HG03571 (cell line): ENCODE data around the gene RIT1.

Source experiments
- ATAC-seq: cut with Tn5 transposase; IDR thresholded peaks from one replicate; pipeline ENCODE4 v1.9.1; 2021; ENCODE audit not compliant: unreplicated experiment

Gene RIT1

GRCh38 chr1:155911156-155912055 is at the start of gene RIT1:
TSS of gene RIT1 (minus strand) at chr1:155911349. CDS start at chr1:155910761, 588 bp downstream.
- peak; percentile 78 for ATAC-seq

DNA sequence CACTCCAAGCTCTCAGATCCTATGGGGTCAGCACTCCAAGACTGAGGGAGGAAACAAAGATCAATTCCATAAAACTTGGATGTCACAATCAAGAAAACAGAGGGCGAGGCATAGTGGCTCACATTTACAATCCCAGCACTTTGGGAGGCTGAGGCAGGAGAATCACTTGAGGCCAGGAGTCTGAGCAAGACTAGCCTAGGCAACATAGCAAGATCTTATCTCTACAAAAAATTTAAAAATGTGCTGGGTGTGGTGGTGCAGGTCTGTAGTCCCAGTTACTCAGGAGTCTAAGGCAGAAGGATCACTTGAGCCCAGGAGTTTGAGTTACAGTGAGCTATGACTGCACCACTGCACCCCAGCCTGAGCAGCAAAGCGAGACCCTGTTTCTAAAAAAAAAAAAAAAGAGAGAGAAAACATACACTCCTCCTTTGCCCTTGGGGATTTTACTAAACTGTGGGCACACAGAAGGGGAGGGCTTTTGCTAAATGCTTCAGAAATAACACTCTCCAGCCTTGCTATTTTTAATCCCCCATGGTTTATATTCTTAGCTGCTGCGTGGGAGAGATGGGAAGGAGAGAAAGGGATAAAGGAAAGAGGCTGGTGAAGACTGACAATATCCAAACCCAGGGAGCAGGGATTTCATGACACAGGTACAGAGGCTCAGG is 49.1 kb upstream of the RIT1 start:
- no peak for ATAC-seq

DNA sequence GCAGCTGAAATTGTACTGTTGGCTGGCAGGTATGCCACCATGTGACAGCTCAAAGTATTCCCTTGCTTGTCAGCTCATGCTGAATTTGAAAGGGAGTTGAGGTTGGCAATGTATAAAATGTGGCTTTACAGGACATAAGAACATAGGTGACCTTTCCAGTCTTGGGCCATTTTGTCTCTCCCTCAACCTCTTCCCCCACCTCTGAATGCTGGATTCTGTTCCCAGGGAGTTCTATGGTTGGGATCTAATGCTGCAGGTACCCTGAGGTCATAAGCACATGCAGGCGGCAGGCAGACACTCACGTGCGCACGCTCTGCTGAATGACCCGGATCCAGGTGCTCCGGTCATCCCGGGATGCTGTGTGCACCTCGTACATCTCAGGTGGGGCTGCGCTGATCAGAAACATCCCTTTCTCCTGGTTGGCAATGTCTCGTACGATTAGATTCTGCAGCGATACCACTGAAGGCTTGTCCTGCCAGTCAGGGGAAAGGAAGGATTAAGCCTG is 46.3 kb upstream of the RIT1 start:
- ATAC-seq: no peak

- no peak for ATAC-seq
These were observed 43.5 kb upstream of the RIT1 start for GRCh38 chr1:155954645-155955044.

GRCh38 chr1:155952505-155952890 is 41.3 kb upstream of the RIT1 start:
- no peak for ATAC-seq

GRCh38 chr1:155951753-155952504 is 40.8 kb upstream of the RIT1 start:
- ATAC-seq: no peak

GRCh38 chr1:155950829-155951228 is 39.7 kb upstream of the RIT1 start:
- no peak for ATAC-seq

- no peak for ATAC-seq
These were observed 36.6 kb upstream of the RIT1 start for GRCh38 chr1:155947741-155948140.

DNA sequence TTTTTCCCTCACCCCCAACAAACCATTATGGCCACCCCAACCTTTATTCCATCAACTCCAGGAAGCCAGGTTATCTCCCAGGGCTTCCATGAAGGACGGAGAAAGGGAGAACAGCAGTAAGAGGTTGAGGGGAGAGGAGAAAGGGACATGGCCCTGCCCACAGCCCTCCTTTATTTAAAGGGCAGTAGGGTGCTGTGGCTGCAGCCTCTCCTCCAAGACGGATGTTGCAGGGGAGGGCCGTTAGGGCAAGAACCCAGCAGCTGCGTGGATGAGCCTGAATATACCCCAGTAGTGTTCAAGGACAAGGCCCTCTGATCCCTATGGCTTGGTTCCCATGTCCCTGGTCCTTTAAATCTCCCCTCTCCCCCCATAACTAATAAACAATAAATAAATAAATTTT is 36.1 kb upstream of the RIT1 start:
- no peak for ATAC-seq

- ATAC-seq: peak; percentile 26
These were observed 35.6 kb upstream of the RIT1 start for GRCh38 chr1:155946633-155947219.

GRCh38 chr1:155944444-155944799 is 33.3 kb upstream of the RIT1 start:
- no peak for ATAC-seq

DNA sequence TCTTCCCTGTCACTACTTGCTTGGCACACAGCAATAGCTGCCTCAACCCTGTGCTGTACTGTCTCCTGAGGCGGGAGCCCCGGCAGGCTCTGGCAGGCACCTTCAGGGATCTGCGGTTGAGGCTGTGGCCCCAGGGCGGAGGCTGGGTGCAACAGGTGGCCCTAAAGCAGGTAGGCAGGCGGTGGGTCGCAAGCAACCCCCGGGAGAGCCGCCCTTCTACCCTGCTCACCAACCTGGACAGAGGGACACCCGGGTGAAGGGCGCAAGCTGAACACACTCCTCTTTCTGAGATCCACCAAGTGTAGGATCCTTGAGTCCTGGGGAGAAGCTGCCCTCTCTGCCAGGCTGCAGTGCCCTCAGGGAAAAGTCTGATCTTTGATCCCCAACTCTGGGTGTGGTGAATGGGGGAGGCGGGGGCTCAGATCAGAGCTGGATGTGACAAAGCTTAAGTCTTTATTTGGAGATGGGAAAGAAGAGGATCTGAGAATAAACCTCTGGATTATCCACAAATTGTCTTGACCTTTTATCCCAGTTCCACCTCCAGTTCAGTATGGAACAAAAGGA is 31.5 kb upstream of the RIT1 start:
- no peak for ATAC-seq

GRCh38 chr1:155941845-155942531 is 30.8 kb upstream of the RIT1 start:
- ATAC-seq: no peak

DNA sequence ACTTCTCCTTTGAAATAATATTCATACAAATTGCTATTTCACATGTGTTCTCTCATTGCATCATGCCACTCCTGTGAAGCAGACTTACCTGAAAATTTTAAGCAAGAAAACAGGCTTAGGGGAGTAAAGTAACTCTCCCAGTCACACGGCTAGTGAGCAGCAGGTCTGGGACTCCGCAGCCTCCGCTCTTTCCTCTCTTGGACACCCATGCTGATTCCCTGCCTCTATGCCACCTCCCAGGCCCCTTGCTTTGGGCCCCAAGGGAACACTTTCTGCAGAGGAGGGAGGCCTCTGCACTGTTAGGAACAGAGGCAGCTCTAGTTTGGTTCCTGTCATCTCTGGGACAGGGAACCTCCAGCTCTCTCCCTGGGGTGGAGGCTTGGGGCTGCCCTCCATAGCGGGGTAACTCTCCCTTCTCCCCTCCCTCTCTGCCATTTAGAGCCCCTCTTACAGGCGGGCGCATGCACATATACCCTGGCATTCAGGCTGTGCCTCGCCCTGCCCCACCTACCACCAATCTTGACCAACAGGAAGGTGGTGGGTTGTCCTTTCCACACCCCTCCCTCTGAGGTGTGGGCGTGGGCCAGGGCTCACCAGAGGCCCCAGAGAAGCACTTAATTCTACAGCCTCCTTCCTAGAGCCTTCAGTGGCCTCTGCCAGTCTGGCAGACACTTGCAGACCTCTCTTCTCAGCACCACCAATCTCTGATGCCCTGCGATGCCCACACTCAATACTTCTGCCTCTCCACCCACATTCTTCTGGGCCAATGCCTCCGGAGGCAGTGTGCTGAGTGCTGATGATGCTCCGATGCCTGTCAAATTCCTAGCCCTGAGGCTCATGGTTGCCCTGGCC is 30.1 kb upstream of the RIT1 start, which contains the start of gene RXFP4:
RXFP4 (plus strand) TSS at position 646 of the 852 bp plus-strand sequence; CDS start at position 718, 72 bp downstream.
- no peak for ATAC-seq

DNA sequence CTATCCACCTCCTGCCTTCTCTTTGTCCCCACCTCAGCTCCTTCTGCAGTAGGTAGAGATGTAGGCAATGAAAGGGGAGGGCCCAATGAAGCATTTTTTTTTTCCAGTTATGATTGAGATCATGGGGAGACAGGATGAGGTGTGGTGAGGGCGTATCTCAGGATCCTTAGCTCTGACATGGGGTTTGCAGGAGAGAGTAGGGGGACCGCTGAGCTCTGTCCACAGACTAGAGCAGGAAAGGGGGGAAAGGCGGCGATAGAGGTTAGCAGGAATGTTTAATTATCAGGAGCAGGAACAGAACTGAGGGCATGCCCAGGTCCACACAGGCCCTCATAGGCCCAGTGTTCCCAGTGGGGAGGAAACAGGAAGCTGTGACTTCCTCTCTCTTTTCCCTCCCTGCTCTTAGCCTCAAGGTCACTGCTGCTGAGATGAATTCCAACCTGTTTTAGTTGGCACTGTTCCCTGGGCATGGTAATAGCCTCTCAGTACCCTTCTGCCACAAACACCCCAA is 29.4 kb upstream of the RIT1 start:
- ATAC-seq: no peak

- no peak for ATAC-seq
These were observed 27.1 kb upstream of the RIT1 start for GRCh38 chr1:155938220-155938627.

GRCh38 chr1:155934936-155935590 is 23.9 kb upstream of the RIT1 start:
- ATAC-seq: no peak
